HG03108 (cell line): ENCODE data around the gene EPG5.
A peak's percentile ranks its signal among the peaks of the same experiment; 100 is the strongest.
"Not testable (repeated sequence)": the region's sequence is repeated elsewhere in the genome, so short reads cannot be mapped to it uniquely, and the experiment has no call there.

Experiments
- ATAC-seq: cut with Tn5 transposase; IDR thresholded peaks from one replicate; pipeline ENCODE4 v1.9.1; 2021; ENCODE audit warnings: moderate library complexity; ENCODE audit not compliant: unreplicated experiment

Gene EPG5, protein sequence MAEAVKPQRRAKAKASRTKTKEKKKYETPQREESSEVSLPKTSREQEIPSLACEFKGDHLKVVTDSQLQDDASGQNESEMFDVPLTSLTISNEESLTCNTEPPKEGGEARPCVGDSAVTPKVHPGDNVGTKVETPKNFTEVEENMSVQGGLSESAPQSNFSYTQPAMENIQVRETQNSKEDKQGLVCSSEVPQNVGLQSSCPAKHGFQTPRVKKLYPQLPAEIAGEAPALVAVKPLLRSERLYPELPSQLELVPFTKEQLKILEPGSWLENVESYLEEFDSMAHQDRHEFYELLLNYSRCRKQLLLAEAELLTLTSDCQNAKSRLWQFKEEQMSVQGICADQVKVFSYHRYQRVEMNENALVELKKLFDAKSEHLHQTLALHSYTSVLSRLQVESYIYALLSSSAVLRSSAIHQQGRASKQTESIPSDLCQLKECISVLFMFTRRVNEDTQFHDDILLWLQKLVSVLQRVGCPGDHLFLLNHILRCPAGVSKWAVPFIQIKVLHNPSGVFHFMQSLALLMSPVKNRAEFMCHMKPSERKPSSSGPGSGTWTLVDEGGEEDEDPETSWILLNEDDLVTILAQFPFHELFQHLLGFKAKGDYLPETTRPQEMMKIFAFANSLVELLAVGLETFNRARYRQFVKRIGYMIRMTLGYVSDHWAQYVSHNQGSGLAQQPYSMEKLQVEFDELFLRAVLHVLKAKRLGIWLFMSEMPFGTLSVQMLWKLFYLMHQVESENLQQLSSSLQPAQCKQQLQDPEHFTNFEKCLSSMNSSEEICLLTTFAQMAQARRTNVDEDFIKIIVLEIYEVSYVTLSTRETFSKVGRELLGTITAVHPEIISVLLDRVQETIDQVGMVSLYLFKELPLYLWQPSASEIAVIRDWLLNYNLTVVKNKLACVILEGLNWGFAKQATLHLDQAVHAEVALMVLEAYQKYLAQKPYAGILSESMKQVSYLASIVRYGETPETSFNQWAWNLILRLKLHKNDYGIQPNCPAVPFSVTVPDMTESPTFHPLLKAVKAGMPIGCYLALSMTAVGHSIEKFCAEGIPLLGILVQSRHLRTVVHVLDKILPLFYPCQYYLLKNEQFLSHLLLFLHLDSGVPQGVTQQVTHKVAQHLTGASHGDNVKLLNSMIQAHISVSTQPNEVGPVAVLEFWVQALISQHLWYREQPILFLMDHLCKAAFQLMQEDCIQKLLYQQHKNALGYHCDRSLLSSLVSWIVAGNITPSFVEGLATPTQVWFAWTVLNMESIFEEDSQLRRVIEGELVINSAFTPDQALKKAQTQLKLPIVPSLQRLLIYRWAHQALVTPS (N-terminal part only)

DNA sequence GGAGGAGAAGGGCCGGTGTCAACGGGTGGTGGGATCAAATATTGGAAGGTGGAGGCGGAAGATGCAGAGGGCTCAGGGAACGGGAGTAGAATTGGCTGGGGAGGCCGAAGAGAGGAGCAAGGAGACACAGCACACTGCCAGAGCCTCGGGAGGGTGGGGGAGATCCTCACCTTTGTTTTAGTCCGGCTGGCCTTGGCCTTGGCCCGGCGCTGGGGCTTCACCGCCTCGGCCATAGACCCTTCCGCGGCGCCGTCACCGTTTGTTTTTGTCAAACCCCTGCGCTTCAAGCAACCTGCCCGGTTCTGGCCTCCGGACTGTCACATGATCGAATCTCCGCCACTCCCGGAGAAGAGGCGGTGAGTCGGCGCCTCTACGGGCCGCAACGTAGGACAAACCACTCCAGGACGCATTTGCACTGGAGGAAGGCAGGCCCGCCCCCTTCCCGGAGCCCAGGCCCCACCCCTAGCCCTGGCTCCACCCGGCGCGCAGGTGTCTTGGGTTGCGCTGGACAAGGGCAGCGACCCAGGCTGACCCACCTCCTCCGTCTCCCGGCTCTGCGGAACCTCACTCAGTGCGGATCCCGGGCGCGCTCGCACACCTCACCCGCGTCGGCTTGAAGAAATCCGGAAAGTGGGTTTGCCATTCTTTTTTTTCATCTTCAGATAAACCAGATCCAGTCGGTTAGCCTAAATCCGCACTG, at the start of gene EPG5:
Gene EPG5 (minus strand): TSS at position 323 of the 700 bp plus-strand sequence. CDS start 90 bp downstream, at position 233.
- ATAC-seq, result peak; percentile 96

DNA sequence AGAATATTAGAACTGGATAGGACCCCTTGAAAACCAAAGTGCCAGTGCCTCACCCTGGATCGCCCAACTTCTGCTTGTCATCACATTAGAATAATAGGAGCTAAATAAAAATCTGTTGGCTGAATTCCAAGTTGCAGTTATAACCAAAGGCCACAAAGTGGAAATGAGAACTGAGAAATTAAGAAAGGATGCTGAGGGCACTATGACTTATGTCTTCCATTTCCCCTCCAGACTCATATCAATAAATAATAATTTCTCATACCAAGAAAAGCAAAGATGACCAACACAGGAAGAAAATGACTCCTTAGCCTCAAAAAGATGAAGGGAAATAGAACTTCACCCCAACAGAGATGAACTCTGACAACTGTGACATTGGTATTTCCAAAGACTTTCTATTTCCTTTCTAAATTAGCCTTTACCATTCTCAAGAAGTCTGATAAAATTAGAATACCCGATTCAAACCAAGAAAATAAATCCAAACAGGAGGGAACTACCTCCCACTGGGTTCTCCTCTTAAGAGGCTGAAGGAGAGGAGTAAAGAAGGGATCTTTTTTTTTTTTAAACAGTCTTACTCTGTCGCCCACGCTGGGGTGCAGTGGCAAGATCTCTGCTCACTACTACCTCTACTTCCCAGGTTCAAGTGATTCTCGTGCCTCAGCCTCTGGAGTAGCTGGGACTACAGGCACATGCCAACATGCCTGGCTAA, 46.5 kb upstream of the EPG5 start:
- ATAC-seq, result no peak

DNA sequence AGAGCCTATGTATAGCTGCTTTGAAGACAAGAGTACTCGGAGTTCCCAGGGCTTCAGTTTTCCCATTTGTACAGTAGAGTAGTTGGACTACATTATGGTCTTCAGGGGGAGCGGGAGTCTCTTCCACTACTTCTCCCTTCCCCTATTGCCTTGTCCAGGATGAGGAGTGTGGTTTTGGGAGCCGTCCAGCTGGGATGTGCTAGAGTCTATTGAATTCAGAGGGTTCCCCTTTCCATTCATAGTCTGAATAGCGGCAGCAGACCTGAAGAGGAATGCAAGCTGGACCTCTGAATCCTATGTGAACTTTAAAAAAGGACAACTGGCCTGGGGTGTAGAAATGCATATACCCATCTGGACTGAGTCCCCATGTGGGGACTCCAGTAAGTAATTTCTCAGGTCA, 43.5 kb upstream of the EPG5 start:
- no peak for ATAC-seq

DNA sequence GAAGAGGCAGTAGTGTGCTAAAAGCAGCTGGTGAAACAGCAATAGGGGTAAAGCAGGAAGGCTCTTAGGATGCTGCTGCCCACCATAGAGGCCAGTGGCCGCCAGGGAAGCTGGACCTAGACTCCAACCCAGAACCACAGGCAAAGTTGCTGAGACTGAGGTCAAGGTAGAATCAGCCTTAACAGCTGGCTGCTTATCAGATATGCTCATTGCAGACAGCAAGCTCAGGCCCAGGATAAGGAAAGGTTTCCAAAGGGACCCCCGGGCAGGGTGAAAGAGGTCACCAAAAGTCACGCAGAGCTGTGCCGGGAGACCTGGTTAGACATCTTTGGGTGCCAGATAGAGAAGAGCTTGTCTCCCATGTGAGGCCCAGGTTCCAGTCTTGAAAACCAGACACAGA, 42.9 kb upstream of the EPG5 start:
- no peak for ATAC-seq

DNA sequence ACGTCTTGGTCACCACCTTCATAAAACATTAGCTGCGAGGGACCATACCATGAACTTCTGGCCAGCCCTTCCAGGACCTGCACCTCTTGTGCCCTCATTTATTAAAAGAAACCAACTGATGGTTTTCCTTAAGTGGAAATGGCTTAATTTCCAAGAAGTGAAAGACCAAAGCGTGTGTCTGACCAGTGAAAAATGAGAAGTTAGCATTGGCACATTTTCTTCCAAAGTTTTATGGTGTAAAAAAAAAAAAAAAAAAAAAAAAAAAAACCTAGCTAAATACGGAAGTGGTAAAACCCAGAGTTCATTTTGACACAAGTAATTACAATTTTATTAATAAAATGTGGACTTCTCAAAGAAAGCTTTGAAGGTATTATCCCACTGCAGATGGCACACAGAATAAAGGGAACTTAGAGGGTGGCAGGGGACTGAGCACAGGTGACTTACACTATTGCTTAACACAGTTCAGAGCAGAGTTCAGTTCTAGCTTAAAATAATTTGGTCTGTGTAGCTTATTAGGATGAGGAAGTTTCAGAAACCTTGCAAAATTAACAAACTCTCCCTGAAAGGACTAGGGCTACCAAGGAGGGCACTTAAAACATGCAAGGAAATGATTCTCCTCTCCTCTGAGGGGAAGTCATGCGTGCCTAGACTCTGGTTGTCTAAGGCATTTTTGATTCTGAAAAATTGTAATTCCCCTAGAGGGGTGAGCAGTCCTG, 42.2 kb upstream of the EPG5 start:
- no peak for ATAC-seq

DNA sequence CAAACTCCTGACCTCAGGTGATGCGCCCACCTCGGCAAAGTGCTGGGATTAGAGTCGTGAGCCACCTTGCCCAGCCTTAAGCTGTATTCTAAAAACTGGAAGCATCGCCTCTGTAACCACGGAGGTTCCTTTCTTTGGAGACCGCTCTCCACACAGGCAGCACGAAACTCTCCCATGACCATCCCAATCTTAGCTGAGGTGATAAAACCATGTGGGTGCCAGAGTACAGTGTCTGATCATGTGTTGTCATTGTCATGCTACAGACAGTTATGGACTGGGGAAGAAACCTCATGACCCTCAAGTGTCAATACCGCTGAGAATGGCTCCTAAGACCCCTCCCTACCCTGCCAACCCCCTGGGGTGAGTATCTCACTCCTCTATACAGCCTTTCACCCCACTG, 41.4 kb upstream of the EPG5 start:
- ATAC-seq, result no peak

DNA sequence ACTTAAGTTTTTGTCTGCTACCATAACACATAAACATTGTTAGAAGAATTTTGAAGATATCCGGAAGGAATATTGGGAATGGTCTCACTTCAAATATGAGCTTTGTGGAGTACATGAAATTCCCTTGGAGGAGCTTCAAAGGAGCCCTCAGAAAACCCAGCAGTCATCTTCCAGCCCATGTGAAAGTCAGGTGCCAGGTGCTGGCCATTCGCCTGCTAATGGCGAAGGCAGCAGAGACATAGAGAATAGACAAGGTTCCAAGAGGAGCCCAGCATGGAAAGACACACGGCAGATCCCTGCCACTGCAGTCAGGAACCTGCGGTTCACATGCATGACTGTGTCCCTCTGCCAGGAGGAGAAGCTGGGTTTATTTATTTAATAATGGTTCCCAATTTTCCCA, 40.0 kb upstream of the EPG5 start:
- no peak for ATAC-seq

DNA sequence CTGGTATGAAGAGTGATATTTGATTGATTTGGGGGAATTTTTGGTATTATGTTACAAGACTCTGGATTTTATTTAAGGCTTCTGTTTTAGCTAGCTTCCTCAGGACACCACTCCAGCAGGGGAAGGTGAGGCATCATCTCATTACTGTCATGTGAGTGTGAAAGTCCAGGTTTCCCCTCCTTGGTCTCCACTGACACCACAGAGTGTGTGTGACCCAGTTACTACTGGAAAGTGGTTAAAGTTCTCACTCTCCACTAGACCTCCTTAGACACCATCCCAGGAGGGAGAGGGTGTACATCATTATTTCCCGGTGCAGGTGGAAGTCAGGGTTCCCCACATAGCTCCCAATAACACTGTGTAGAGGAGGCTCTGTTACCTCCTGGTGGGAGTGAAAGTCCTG, 35.8 kb upstream of the EPG5 start:
- no peak for ATAC-seq

DNA sequence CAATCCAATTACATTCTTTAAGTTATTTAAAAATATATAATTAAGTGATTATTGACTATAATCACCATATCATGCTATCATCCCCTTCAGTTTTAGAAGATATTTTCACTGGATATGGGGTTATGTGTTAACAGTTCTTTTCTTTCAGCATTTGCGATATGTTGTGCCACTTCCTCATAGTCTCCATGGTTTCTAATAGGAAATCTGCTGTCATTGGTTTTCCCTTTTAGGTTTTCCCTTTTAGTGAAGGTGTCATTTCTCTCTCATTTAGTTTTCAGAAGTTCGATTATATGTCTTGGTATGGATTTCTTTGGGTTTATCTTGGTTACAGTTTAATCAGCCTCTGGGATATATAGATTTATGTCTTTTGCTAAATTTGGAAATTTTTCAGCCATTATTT, 34.8 kb upstream of the EPG5 start:
- ATAC-seq, result no peak

DNA sequence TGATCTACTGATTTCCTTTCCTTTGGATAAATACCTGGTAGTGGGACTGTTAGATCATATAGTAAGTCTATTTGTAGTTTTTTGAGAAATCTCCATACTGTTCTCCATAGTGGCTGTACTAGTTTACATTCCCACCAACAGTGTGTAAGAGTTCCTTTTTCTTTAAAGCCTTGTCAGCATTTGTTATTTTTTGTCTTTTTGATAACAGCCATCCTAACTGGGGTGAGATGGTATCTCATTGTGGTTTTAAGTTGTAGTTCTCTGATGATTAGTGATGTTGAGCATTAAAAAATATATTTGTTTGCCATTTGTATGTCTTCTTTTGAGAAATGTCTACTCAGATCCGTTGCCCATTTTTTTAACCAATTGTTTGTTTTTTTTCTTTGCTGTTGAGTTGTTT, 33.9 kb upstream of the EPG5 start:
- ATAC-seq, result no peak

DNA sequence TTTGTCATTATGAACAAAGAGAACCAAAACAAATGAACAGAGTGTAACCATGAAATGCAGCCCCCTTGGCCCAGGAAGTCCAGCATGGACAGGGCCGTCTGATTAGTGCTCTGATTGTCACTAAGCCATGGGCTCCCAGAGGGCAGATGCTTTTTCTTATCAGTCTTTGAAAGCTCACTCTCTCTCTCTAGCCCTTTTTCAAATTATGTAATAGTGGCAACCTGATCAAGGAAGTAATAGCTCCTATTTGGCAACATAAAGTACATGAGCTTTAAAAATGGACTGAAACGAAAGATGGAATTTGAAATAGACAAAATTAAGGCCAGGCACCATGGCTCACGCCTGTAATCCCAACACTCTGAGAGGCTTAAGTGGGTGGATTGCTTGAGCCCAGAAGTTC, 32.4 kb upstream of the EPG5 start:
- no peak for ATAC-seq

DNA sequence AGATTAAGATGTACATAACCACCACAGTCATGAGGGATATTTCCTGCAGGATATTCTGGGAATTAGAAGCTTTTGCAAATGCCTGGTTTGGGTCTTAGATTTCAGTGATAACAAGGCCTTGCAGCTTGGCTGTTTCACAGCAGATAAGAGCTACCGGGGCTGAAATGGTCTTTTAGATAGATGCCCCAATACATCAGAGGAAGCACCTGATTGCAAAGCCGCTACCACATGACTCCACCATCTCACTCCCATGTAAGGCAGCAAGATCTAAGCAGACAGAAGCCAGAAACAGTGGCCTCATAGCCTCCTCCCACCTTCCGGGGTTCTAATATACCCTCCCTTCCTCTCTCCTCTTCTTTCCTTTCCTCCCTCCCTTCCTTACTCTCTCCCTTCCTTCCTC, 31.1 kb upstream of the EPG5 start:
- ATAC-seq, result no peak

DNA sequence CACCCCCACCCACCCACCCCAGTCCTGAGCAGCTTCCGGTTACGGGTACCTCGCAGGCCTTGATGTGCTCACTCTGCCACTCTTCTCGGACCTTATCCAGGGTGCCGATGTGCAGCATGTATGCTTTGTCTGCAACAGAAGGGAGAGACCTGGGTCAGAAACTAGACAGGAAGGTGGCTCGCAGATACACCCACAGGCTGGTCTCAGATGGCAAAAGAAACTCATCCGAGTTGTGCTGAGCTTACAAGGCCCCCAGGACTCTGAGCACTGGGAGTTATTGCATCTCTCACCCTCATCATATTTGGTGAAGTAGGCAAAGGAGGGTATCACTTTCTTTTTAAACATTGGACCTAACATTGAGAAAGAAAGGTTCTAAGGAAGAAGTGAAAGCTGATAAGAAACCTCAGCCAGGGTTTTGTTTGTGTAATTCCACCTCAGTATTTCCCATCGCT, 30.6 kb upstream of the EPG5 start:
- no peak for ATAC-seq

DNA sequence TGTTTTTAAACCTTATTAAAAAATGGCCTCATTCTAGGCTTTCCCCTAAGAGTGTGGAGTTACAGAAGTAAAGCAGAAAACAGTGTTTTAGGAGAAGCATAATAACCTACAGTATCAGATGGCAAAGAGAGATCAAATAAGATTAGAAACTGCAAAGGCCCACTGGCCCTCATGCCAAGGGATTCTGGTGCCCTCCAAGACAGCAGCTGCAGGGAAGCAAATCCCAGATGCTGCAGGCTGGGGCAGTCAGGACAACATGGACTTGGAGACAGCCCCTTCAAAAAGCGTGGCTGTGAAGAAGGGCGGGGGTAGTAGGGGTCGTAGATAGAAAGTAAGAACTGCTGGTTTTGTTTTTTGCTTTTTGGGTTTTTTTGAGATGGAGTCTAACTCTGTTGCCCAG, 28.3 kb upstream of the EPG5 start:
- ATAC-seq, result no peak

DNA sequence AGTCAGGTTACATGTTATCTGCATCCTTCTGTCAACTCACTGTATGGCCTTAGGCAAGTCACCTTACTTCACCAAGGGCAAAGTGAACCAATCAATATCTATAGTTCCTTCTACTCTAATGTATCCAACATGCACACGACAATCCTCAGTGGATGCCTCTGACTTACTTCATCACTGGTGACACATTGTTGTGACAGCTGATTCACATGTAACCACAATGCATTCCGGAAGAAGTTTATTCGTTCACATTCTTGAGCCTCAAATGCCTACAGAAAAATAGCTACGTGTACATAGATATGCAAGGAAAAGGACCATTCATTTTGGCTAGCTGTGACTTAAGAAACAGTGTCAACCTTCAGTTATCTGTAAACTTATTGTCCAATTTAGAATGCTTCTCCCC, 26.3 kb upstream of the EPG5 start:
- no peak for ATAC-seq

DNA sequence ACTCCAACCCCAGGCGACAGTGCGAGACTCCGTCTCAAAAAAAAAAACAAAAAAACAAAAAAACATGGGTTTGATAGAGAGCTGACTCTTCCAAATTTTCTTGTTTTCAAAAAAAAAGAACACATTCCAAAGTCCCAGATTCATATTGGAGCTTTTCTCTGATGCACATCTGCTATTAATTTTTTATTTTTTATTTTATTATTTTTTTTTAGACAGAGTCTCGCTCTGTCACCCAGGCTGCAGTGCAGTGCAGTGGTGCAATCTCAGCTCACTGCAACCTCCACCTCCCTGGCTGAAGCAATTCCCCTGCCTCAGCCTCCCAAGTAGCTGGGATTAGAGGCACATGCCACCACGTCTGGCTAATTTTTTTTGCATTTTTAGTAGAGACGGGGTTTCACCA, 25.4 kb upstream of the EPG5 start:
- not testable (repeated sequence) for ATAC-seq

DNA sequence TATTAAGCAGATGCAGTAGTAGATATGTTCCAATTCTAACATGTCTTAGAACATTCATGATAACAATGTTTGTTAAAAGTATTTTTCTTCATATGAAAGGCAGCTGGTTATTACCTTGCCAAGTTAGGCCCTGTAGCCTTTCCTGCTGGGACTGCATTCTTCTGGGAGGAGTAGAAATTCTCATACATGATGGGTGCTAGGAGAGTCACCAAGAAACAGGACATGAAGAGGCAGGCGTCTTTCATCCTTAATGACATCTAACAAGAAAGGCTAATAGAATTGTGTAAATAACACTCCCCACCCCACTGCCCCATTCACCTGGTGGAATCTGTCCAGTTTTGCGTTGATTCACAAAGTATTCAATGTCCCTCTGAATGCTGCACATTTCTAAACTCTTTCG, 24.7 kb upstream of the EPG5 start:
- no peak for ATAC-seq

DNA sequence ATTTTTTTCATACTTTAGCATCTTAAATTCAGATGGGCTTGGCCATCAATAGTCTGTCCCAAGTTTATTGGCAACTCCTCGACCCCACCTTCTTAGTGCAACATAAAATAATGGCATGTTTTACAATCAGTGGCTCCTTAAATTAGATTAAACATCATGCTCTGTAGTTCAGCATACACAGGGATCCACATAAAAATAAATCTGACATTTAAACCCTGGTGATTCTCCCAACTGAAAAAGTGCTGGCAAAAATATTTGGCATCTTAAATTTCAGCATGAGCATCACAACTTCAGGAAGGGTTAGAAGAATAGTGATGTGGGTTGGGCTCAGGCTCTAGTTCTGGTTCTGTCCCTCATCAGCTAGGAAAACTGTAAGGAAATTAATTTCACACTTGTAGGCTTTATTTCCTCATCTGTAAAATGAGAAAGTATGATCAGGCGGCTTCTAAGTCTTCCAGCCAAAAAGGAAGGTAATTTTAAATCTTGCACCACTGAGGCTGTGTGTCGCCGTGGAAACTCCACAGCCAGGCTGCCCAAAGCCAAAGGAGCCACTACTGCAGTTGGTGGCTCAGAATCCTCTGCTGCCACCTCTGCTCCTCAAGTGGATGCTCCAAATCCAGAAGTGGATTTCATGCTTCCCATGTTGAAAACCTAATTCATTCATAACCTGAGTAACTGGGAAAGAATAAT, 17.6 kb upstream of the EPG5 start:
- no peak for ATAC-seq

DNA sequence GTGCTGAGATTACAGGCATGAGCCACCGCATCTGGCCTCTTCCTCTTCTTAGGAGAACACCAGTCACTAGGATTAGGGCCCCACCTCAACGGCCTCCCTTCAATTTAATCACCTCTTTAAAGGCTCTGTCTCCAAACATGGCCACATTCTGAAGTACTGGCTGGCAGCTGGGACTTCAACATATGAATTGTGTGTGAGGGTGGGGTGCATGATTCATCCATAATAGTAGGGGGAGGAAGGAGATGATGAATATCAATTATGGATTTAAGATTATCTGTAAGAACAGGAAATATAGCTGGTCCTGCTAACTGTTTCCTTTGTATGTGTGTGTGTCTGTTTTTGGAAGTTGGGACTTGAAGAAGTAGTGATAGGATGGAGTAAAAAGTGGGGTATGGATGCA, 14.7 kb upstream of the EPG5 start:
- no peak for ATAC-seq
